ENCODE results near the gene SLC22A3.
"Not testable (repeated sequence)": the region's sequence is repeated elsewhere in the genome, so short reads cannot be mapped to it uniquely, and the experiment has no call there.

Gene SLC22A3

DNA sequence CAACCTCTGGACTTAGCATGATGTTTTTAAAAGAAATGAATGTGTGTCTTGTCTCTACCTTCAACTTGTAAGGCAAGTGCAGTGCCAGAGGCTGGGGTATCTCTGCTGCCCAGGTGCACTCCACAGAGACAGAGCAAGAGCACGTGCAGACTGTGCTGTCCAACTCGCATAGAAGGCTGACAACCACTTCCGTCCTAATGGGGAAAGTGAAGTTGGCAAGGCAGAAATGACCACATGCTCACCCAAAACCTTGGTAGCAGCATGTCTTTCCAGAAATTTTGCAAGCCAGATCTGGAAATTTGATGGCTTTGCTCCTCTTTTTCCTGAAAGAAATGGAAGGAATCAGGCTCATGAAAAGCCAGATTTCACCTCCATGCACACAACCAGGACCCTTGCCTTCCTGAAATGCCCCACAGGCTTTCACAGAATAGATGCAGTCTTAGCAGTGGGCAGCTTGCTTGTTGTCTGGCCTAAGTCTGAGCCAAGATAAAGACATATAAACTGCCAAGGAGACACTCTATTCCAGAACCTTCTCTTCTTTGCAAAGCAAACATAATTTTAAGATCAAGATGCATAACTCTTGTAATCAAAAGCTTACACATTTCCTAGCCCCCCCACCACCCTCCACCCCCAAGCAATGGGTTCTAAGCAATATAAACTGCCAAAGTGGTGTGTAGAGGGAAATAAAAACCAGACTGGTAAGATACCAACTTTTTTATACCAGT is 26.8 kb downstream of the SLC22A3 start:
- DNase-seq (ENCODE audit: low spot score) = no peak

DNA sequence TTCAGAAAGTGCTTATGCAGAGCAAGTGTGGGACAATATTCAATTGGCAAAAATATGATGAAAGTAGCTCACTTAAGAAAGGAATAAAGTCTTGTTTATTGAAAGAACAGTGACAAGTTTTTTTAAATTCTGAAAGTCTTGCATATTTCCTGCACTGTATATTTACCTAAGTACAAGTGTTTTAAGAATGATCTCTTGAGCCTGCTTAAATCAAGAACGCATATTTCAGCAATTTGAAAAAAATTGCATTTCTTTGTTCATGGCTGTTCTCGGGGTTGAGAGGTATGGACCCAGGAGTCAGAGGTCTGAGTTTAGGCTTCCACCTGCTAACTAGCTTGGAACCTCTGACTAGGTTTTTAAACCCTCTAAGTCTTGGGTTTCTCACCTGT is 27.4 kb downstream of the SLC22A3 start:
- DNase-seq (ENCODE audit: low spot score) = no peak

DNA sequence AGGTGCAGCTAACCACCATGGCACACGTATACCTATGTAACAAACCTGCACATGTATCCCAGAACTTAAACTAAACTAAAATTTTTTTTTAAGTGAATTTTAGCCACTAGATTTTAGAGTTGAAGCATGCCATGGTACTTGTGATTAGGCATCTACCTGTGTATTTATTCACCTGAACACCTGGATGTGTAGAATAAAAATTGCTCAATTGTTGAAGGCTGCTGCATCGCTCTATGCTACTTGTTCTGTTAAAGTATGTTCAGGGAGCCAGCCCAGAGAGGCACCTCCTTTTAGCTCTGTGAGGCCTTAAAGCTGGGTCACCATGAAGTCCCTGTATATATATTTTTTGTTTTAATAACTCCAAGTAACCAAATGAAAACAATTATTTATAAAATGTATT is 28.3 kb downstream of the SLC22A3 start:
- DNase-seq (ENCODE audit: low spot score) = no peak

DNA sequence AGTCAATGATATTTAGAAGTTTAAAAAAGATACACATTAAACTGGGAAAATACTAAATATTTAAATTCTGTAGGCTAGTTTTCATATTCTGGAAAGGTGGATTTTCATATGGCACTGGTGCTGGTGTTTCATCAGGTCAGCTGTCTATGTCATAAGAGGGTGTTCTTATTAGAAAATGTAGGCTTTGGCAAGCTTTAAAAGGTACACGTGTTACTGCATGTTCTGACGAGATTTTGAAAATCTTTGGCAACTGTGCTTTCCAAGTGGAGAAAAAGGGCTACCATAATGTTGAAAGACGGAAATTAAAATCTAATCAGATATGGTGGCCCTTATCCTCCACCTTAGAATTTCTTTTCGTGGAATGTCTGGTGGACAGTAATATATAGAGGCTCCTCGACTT is 30.0 kb downstream of the SLC22A3 start:
- no peak for DNase-seq (ENCODE audit: low spot score)

DNA sequence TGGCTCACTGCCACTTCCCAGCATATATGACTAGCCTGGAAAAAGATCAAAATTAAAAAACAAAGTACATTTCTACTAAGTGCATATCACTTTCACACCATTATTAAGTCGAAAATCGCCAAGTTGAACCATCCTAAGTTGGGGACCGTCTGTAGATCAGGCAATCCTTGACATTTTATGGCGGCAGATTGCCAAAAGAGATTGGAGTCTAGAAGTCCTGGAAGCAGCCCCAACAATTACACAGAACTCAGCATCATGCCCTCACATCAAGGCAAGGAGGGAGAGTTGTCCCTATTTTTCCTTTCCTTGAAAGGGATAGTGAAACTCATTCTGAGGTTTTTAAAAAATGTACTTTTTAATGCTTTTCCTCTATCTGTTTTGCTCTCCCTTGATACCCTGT is 30.7 kb downstream of the SLC22A3 start:
- DNase-seq (ENCODE audit: low spot score) = no peak

DNA sequence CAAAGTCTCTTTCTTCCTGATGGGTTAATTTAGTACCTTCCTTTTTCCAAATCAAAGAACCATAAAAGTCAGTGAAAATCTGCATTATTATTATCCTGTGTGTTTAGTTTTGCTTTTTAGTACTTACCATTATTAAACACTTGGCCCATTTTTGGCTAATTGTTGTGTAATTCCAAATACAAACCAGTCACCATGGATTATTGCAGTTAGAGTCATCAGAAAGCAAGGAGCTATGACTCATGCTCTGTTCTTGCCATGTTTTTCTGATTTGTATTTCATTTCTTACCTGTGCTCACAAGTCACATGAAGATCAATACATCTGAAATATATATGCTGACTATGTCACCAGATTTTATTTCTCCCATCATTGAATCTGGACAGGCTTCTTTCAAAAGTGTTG is 31.3 kb downstream of the SLC22A3 start:
- DNase-seq (ENCODE audit: low spot score) = no peak

DNA sequence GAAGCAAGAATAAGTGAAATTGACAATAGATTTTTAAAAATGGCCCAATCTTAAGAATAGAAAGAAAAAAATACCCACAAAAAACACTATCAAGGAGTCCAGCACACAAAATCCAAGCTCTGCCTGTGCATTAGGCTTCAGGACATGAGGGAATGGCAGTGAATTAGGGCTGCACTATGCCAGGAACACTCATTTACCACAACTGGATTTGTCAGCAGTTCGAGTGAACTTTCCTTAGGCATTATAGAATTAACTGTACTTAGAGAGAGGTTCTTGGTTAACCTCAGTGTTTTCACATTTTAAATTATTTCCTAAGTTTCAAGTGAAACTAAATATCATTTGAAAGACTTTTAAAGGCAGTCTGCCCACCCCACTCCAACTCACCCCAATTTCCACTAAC is 34.8 kb downstream of the SLC22A3 start:
- no peak for DNase-seq (ENCODE audit: low spot score)

DNA sequence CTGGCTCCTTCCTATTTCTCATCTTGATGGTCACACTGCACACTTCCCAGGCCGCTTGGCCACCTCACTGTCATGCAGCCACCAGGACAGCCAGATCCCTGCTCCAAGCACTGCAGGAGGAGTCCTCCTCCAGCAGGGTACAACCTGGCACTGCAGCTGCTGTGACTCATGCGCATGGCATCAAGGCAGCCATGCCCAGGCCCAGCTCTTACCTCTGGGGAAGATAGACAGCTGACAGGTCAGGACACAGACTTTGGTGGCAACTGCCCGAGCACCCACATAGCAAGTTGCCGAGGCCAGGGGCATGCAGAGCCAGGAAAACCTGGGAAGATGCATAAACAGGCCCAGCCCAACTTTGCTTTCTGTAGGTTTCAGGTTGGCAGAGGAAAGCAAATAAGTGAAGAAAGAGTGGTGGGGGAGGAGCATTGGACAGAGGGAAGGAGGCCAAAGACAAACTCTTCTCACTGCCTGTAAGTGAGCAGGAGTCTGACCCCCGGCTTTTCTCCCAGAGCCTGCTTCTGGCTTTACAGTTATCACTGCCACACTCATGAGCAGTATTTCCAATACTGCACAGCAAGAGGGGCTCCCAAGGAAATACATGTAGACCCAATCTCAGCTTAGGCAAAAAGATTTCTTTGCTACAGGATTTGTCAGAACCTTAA is 38.8 kb downstream of the SLC22A3 start:
- DNase-seq (ENCODE audit: low spot score) = no peak

DNA sequence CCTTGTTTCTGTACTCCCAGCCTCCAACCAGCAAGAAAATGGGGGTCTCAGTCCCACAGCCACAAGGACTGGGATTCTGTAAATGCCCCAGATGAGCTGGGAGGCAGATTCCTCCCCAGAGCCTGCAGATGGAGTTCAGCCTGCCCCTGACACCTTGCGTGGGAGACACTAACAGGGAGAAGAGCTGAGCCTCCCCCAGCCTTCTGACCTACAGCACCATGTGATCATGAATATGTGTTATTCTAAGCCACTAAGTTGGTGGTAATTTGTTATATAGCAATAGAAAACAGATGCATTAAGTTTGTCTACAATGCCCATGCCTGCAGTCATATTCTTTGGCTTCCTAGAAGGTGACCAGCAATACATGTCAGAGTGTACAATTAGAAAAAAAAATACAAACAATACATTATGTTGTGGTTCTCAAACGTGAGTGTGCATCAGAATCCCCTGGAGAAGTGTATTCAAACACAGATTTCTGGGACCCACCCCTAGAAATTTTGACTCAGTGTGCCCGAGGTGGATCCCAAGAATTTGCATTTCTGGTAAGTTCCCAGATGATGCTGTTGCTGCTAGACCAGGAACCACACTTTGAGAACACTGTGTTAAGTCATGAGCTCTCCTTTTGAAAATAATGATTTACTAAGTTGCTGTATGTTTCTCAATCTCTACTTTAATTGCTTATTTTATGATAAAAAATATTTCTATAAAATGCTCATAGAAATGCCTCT is 39.9 kb downstream of the SLC22A3 start:
- no peak for DNase-seq (ENCODE audit: low spot score)

DNA sequence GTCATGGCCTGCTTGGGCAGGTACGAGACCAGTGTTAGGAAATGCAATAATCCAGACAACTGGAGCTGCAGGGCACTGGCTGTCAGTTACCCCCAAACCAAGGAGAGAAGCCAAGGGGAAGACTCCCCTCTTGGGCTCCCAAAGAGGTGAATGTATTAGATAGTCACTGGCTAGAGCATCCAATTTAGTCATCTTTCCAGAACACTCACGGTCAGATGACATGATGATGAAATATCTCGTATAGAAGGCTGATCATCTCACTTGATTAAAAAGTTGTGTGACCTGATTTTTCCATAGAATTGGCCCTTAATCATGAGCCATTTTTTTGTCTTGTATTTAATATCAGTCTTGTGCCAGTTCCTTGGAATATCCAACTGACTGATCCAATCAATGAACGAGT is 40.7 kb downstream of the SLC22A3 start:
- no peak for DNase-seq (ENCODE audit: low spot score)

DNA sequence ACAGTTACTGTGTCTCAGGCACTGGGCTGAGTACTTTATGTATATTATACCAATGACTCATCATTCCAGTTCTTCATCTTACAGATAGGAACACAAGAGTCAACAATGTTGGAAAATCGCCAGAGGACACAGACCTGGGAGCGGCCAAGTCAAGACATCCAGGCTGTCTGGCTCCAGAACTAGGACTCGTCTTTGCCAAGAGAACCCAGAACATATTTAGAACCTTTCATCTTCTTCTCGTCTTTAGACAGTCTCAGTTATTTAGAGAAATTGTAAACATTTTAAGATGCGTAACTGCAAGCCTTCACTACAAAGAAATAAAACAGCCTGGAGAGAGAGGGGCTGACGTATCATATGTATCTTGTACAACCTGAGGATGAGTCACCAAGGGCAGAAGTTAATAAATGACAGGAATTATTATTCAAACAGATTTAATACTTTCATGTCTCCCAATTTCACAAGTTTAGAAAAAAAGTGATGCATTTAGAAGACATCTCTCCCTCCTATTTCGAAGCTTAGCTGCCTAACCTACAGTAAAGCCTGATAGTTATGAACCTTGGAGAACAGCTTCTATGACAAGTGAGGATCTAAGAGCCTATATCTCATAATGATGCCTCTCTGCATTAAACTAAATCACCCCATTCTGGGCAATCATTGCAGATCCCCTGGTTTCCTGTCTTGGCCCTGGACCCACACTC is 43.4 kb downstream of the SLC22A3 start:
- DNase-seq (ENCODE audit: low spot score) = no peak

DNA sequence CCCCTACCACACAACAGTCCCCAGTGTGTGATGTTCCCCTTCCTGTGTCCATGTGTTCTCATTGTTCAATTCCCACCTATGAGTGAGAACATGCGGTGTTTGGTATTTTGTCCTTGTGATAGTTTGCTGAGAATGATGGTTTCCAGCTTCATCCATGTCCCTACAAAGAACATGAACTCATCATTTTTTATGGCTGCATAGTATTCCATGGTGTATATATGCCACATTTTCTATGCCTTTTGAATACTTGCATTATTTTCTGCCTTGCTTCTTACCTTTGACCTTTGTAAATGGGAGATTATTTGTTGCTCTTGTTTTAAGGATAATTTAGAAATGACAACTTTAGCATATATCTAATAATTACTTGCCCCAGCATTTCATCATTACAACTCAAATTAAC is 45.3 kb downstream of the SLC22A3 start:
- DNase-seq (ENCODE audit: low spot score) = not testable (repeated sequence)

DNA sequence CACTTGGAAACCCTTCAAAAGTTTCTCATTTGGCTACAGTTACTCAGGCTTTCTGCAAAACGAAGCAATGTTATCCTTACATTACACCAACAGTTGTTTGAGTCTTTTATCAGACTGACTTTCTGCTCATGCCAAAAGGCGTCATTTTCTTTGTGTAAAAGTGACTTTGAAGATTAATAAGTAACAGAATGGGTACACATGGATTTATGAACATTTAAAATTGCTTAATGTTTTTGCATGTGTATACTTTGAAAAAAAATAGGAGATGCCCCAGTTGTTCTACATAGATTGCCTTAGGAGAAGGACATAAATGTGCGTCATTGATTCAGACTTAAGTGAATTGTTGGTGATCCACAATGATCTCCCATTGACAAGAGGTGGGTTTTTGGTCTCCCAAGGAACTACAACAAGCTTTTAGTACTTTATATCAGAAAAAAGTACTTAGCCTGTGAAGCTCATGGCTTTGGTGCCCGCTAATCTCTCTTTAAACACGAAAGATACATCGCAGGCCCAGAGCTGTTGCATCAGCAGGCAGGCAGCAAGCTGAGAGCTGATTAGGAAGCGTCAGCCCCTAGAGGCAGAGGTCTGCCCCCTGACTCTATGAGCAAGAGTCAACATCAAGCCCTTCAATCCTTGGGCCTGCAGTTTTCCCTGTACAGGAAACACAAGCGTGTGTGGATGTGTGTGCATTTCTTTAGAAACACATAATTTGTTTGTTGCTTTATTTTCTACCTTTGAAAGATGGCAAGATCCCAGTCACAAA is 45.9 kb downstream of the SLC22A3 start:
- DNase-seq (ENCODE audit: low spot score) = no peak

DNA sequence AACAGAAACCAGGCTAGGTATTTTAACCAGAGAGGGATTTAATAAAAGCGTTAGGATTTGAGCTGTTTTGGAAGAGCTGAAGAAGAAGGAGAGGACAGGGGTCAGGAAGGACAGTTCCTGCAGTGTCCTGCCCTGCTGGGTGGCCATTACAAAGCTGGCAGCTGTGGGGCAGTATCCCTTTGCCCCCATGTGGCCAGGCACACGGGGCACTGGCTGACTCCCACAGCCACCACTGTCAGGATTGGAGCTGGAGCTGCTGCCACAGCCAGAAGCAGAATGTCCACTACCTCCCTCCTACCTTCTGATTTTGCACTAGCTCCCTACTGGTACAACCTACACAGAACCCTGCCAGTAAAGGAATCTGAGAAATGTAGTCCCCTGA is 46.5 kb downstream of the SLC22A3 start:
- DNase-seq (ENCODE audit: low spot score) = no peak

DNA sequence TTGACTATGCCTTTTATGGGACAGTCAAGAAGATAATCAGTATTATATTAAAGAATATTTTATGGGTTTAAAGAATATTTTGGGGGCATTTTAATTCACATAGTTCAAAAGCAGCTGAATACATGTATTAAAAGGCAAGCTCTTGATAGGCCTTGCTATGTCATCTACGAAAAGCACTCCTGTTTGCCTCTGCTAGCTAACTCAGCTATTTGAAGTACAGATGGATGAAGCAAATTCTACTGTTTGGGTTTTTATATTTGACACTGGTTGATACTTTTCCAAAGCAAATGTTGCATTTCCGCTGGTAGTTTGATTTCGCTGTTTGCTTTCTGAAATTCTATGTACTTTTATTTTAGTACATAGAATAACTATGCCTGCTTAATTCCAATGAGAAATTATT is 47.0 kb downstream of the SLC22A3 start:
- DNase-seq (ENCODE audit: low spot score) = no peak

DNA sequence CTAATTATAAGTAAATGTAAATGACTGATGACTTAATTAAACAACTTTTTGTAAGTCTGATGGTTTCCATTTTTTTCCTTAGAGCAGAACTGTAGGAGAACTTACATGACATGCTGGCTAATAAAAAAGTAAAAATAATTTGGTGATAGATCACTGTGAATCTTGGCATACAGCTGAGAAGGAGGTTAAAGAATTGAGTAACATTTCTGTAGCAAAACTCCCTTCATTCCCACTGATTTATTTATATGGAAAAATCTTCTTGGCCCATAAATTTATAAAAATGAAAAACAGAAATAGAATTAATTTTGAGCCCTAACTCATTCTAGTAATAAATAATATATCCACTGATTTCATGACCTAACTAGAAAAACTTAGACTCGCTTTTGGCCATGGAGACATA is 48.1 kb downstream of the SLC22A3 start:
- DNase-seq (ENCODE audit: low spot score) = no peak

DNA sequence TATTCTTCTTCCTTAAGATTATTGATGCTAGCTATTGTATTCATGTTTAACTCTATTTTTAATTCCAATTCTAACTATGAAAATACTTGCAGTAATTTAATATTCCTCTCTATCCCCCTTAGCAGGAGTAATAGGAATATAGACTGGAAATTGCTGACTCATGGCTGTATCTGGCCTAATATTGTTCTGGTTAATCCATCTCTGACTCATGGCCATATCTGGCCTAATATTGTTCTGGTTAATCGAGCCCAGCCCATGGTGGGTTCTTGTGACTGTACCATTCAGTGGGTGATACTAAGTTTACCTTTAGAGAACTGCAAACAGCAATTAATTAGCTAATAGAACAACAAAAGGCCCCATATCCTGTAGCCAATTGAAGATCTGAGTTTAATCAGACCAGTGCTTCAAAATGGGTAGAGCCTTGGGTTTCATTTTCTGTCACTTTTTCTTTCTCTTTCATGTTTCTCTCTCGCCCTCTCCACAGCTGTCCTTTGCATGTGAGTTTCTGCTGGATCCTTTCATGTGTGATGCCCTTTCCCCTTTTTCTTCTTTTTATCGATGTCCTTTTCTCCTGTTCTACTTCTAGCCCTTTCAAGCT is 50.6 kb downstream of the SLC22A3 start:
- no peak for DNase-seq (ENCODE audit: low spot score)

DNA sequence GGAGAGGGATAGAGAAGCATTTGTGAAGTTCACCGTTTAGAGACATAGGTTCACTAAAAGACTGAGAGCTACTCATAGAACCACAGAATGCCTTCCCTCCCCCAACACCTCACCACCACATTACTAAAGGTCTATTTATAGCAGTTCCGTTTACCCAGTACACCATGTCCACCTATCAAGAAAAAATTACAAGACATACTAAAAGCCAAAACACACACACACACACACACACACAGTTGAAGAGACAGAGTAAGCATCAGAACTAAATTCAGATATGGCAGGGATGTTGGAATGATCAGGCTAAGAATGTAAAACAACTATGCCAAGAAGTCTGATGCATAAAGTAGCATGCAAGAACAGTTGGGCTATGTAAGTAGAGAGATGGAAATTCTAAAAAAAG is 52.3 kb downstream of the SLC22A3 start:
- DNase-seq (ENCODE audit: low spot score) = no peak

DNA sequence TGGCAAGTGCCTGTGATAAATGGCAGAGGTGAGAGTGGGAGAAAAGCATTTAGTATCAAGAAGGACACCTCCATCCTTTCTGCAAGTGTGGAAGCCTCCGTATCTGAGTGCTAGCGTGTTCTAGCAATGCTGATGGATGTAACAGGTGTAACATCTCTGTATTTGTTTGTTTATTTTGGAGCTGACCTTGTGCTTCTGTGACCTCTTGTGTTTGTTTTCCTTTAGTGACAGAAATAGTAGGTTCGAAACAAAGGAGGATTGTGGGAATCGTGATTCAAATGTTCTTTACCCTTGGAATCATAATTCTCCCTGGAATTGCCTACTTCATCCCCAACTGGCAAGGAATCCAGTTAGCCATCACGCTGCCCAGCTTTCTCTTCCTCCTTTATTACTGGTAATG is 60.4 kb downstream of the SLC22A3 start:
- DNase-seq (ENCODE audit: low spot score) = no peak

DNA sequence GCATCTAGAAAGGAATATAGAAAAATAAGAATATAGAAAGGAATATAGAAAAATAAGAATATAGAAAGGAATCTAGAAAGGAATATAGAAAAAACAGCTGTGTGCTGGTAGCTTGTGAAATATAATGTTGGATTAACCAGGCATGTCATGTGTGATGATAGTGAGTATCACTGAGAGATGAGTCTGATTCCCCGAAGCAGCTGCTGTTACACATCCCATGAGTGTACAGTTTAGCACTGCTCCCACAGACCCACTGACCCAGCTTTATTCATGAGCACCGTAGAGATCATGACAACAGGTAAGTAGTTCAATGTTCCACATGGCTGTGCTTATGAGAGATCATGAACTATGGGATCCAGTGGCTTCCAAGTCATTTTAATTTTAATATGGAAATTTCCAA is 64.8 kb downstream of the SLC22A3 start:
- no peak for DNase-seq (ENCODE audit: low spot score)

DNA sequence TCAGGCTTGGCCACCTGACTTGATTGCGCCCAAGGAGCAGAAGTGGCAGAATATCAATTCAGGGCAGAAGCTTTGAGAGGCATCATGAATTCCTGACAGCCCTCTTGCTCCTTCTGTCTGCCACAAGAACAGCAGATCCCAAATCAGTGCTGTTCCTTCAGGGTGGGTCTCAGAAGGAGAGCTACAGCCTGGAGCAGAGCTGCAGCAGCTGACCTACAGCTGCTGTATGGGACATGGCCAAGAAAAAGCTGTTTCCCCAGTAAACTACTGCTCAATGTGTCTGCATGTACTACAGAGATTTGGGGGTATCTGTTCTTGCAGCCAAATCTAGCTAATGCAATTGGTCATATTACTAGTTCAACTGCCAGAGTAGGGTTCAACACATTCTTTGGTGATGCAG is 69.0 kb downstream of the SLC22A3 start:
- no peak for DNase-seq (ENCODE audit: low spot score)

DNA sequence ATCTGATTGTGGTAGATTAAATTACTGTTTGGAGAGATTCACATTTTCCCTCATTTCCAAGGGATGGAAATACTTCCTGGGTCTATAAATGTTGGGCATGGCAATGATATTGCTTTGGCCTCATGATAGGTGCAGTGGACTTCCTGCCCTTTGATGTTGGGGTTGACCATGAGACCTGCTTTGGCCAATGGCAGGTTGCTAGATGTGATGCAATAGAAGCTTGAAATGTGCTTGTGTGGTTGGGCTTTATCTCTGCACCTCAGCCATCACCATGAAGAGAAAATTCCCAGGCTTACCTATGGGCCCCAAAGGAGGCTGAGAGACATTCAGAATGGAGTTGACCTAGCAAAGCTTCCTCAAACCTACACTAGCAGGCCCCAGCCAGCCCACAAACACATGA is 69.4 kb downstream of the SLC22A3 start:
- no peak for DNase-seq (ENCODE audit: low spot score)

Measured in CD4-positive, alpha-beta T cell treated with Interleukin-6 at 100 ng/mL for 8 hours (primary cell).